HepG2 (cell line): ENCODE measurements around the gene ITIH6. TPM values are rescaled to one million over a fixed set of nuclear protein-coding genes. Genes with fewer than 3 reads are reported as not detected.

ENCODE experiments used
- ATF4 ChIP-seq, 2 experiments: fragments of 450-650 bp in 1 of 2; sonication (generic) in 1 of 2; formaldehyde crosslinking; IDR thresholded peaks; 2 replicates each; pipeline versions ENCODE4 v1.5.0 to v1.8.0; 2020 to 2022; ENCODE audit warnings: mild to moderate bottlenecking in 1 of 2, missing genetic modification reagents in 1 of 2
- CREM ChIP-seq, 2 experiments: sonication (generic) in 1 of 2; formaldehyde crosslinking in 1 of 2; IDR thresholded peaks; 2 replicates each; pipeline versions ENCODE4 v1.4.0 to v1.6.1; 2016 to 2020; ENCODE audit warnings: antibody characterized with exemption in 1 of 2, mild to moderate bottlenecking in 1 of 2, missing genetic modification reagents in 1 of 2
- MAX ChIP-seq: IDR thresholded peaks from 2 replicates; pipeline ENCODE4 v1.6.1; 2012; ENCODE audit warnings: inconsistent platforms
- MAZ ChIP-seq, 2 experiments: sonication (generic) in 1 of 2; formaldehyde crosslinking in 1 of 2; IDR thresholded peaks; 2 replicates each; pipeline versions ENCODE4 v1.5.0 to v1.6.1; 2012 to 2020; ENCODE audit warnings: low read depth in 2 of 2, mild to moderate bottlenecking in 2 of 2, borderline replicate concordance in 1 of 2, improper control_type of control experiment in 1 of 2, low read length in 1 of 2, missing genetic modification reagents in 1 of 2, moderate library complexity in 1 of 2
- MNT ChIP-seq: fragments of 450-650 bp; IDR thresholded peaks from 2 replicates; pipeline ENCODE4 v1.6.1; 2016
- POLR2A ChIP-seq, 2 experiments: IDR thresholded peaks; 2 replicates each; pipeline ENCODE4 v1.6.1; 2011; ENCODE audit warnings: low read depth in 2 of 2, low read length in 2 of 2, mild to moderate bottlenecking in 1 of 2, moderate library complexity in 1 of 2; ENCODE audit not compliant: insufficient read depth in 1 of 2
- POLR2AphosphoS5 ChIP-seq: IDR thresholded peaks from 2 replicates; pipeline ENCODE4 v1.6.1; 2012; ENCODE audit warnings: low read depth, low read length
- RFX1 ChIP-seq: fragments of 450-650 bp; IDR thresholded peaks from 2 replicates; pipeline ENCODE4 v1.6.1; 2017
- SALL1 ChIP-seq: sonication (generic); formaldehyde crosslinking; IDR thresholded peaks from 2 replicates; pipeline ENCODE4 v1.8.0; 2022; ENCODE audit warnings: mild to moderate bottlenecking, missing genetic modification reagents
- SP140L ChIP-seq: sonication (generic); formaldehyde crosslinking; IDR thresholded peaks from 2 replicates; pipeline ENCODE4 v1.4.0; 2020; ENCODE audit warnings: missing genetic modification reagents, borderline replicate concordance
- SP4 ChIP-seq: sonication (generic); formaldehyde crosslinking; IDR thresholded peaks from 2 replicates; pipeline ENCODE4 v1.8.1; 2023; ENCODE audit warnings: mild to moderate bottlenecking, missing genetic modification reagents
- TBX3 ChIP-seq: fragments of 450-650 bp; IDR thresholded peaks from 2 replicates; pipeline ENCODE4 v1.6.1; 2017; ENCODE audit warnings: antibody characterized with exemption, mild to moderate bottlenecking, inconsistent platforms, borderline replicate concordance
- TCF7 ChIP-seq: sonication (generic); IDR thresholded peaks from 2 replicates; pipeline ENCODE4 v1.6.1; 2016; ENCODE audit warnings: antibody characterized with exemption, low read depth
- TFAP4 ChIP-seq: sonication (generic); IDR thresholded peaks from 2 replicates; pipeline ENCODE4 v1.6.1; 2016; ENCODE audit warnings: low read depth, borderline replicate concordance
- ZNF160 ChIP-seq: sonication (generic); formaldehyde crosslinking; IDR thresholded peaks from 2 replicates; pipeline ENCODE4 v1.8.0; 2022; ENCODE audit warnings: mild to moderate bottlenecking, inconsistent platforms, missing genetic modification reagents
- ZNF282 ChIP-seq: fragments of 450-650 bp; IDR thresholded peaks from 2 replicates; pipeline ENCODE4 v1.6.1; 2018; ENCODE audit not compliant: partially characterized antibody
- ZNF296 ChIP-seq: sonication (generic); formaldehyde crosslinking; conservative IDR thresholded peaks from 2 replicates; pipeline ENCODE4 v1.5.0; 2020; ENCODE audit warnings: mild to moderate bottlenecking, missing genetic modification reagents
- ZNF614 ChIP-seq: IDR thresholded peaks from 2 replicates; pipeline ENCODE4 v1.6.1; 2018; ENCODE audit warnings: missing biosample characterization, missing genetic modification reagents, inconsistent platforms, borderline replicate concordance
- ZNF687 ChIP-seq: sonication (generic); formaldehyde crosslinking; IDR thresholded peaks from 2 replicates; pipeline ENCODE4 v1.5.1; 2020; ENCODE audit warnings: mild to moderate bottlenecking, missing genetic modification reagents, moderate library complexity
- ZNF740 ChIP-seq: sonication (generic); formaldehyde crosslinking; IDR thresholded peaks from 2 replicates; pipeline ENCODE4 v1.4.0; 2020; ENCODE audit warnings: missing genetic modification reagents
- polyA plus RNA-seq, 8 experiments: library from polyadenylated mRNA; depleted of rRNA in 3 of 8; stranded (reverse) in 7 of 8; unstranded in 1 of 8; fragments of >200 nt; fragmentation: Illumina TruSeq in 4 of 8; extraction: Trizol in 4 of 8; gene quantifications; 2 replicates each; pipeline versions ENCODE4 v1.2.1 to v1.2.3, GENCODE V29; 2011 to 2016; ENCODE audit warnings: low read depth in 4 of 8, missing spikeins in 1 of 8, mixed read lengths in 1 of 8; ENCODE audit not compliant: insufficient read depth in 1 of 8
- total RNA-seq, 5 experiments: library from RNA; depleted of rRNA; stranded (reverse); fragments of >200 nt; fragmentation: Illumina TruSeq; extraction: Trizol; gene quantifications; 2 replicates each; pipeline ENCODE4 v1.2.3, GENCODE V29; 2016; ENCODE audit warnings: low read depth in 1 of 5

The ITIH6 gene
- total and polyA plus RNA-seq, 2 of the 13 experiments (the other 11 are each of a cell fraction or from before 2014, with no cell fraction given): not detected

- TF ChIP-seq MNT (peak; percentile 31; the same call in 1 of the 2 replicates), TCF7 (peak; percentile 78), TFAP4 (peak; percentile 12; the same call in 1 of the 2 replicates), ZNF687 (CRISPR knock-in tag) (peak; percentile 54; the same call in 1 of the 2 replicates), ZNF740 (CRISPR knock-in tag) (peak; percentile 78; the same call in 1 of the 2 replicates), ZNF296 (CRISPR knock-in tag) (no peak), ZNF614 (0 out of 2 replicates have a peak, but pooled peaks have one; percentile 18), RFX1 (no peak), TBX3 (no peak), ZNF282 (no peak), POLR2AphosphoS5 (peak; percentile 46; the same call in 1 of the 2 replicates), ATF4 (CRISPR knock-in tag; IDR thresholded peaks at IDR 0.05) (no peak), MAX (0 out of 2 replicates have a peak, but pooled peaks have one; percentile 26), SP140L (CRISPR knock-in tag) (no peak), CREM (IDR thresholded peaks at IDR 0.05) (0 out of 2 replicates have a peak, but pooled peaks have one; percentile 13), CREM (CRISPR knock-in tag; IDR thresholded peaks at IDR 0.05) (no peak), POLR2A (IDR thresholded peaks at IDR 0.05; ENCODE audit: insufficient read depth in 1 of 2, low read depth in 2 of 2, low read length in 2 of 2) (peak; percentile 42 to 57; a peak in 3 of 4 replicates), SALL1 (CRISPR knock-in tag) (peak; percentile 34; the same call in 1 of the 2 replicates), MAZ (IDR thresholded peaks at IDR 0.05; ENCODE audit: borderline replicate concordance, low read depth, low read length) (peak; percentile 88), MAZ (CRISPR knock-in tag; IDR thresholded peaks at IDR 0.05; ENCODE audit: low read depth) (peak; percentile 27; the same call in 1 of the 2 replicates), ZNF160 (CRISPR knock-in tag) (no peak), SP4 (CRISPR knock-in tag) (peak; percentile 29; the same call in 1 of the 2 replicates)
These were observed 10.8 kb upstream of the ITIH6 start (continued) for GRCh38 chrX:54808605-54809483.
